HG02588 (cell line): ENCODE results near the gene RPLP2.

Experiments used
- ATAC-seq: cut with Tn5 transposase; IDR thresholded peaks from one replicate; pipeline ENCODE4 v1.9.1; 2021; ENCODE audit warnings: mild to moderate bottlenecking, moderate library complexity; ENCODE audit not compliant: unreplicated experiment

RPLP2 gene

DNA sequence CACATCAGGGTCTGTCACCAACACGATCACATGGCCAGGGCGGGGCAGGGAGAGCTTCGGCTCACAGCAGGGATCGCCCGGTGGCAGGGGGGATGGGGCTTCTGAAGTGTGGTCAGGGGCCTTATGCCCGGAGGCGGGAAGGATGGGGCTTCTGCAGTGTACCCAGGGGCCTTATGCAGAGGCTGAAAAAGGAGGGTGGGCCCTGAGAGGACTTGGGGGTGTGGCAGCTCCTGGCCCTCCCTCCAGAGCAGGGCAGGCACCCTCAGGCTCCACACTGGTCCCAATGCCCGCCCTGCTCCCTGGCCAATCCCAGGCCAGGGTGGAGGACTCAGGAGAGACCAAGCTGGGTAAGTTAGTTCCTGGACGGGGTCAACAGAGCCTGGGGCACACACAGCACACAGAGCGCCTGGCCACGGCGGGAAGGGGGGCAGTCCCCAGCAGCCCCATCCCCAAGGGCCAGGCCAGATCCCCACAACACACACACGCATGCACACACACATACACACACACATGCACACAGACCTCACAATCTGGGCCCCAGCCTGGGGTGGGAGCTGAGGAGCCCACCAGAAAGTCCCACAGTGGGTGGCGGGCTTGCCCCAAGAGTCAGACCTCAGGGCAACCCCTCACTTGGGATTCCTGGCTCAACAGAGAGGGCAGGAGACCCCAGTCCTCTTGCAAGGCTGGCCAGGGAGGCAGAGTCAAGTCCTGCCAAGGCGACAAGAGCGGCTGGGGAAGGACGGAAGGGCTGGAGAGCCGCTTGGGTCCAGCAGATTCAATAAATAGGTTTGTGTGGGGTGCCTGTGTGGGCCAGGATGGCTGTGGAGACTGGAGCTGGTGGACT, 18.8 kb upstream of the RPLP2 start:
- ATAC-seq: no peak

DNA sequence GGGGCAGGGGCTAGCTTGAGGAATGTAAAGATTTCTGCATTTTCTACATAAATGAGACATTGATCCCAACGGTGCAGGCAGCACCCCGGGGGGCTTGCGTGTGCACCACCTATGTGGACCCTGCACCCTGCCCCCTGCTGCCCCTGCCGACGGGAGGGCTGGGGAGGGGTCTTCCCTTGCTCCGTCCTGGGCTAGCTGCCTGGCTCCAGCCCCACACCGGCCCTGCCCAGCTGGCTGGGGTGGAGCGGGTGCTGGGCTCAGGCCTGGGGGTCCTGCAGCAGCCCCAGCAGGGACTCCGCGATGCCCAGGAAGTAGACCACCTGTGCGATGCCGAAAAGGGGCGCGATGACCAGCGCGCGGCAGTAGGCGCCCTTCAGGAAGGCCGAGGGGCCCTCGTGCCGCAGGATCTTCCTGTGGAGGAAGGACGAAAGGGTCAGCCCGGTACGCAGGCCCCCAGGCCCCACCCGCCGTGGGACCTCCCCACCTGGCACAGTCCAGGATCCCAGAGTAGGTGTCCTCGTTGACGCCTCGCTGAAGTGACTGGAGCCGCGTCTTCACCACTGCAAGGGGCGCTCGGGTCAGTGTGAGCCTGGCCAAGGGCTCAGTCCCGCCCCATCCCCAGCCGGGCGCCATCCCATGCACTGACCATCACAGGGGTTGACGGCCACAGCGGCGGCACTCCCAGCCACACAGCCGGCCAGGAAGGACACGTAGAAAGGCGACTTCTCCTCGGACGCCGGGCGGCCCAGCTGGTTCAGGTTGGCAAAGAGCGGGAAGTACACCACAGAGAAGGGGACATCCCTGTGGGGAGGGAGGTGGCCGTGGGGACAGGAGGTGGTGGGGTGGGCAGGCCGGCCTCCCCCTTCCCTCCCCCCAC, 17.9 kb upstream of the RPLP2 start:
- no peak for ATAC-seq

DNA sequence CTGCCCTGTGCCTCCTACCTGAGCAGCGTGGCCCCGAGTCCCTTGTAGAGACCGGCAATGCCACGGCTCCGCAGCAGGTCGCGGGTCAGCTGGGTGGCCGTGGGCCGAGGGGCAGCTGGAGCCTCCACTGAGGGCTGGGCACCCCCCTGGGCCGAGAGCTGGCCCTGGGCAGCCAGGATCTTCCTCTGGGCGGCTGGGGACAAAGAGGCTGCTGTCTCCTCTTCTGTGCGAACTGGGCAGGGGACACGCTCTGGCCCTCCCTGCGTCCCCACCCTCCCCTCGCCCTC, 17.3 kb upstream of the RPLP2 start:
- ATAC-seq: no peak

DNA sequence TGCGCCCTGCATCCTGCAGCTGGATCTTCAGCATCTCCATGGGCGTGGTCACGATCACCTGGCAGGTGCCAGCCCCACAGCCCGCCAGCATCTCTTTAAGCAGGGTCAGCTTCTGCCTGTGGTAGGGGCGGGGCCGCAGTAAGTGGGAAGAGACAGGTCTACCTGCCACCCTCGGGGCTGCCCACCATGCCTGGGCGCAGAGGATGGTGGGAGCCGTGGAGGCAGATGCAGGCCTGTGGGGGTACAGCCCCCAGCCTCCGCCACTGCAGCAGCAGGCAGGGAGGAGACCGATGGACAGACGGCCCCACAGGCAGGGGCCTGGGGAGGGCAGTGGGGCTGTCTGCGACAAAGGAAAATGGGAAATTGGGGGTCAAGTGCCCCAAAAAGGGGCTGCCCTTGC, 16.9 kb upstream of the RPLP2 start:
- no peak for ATAC-seq

DNA sequence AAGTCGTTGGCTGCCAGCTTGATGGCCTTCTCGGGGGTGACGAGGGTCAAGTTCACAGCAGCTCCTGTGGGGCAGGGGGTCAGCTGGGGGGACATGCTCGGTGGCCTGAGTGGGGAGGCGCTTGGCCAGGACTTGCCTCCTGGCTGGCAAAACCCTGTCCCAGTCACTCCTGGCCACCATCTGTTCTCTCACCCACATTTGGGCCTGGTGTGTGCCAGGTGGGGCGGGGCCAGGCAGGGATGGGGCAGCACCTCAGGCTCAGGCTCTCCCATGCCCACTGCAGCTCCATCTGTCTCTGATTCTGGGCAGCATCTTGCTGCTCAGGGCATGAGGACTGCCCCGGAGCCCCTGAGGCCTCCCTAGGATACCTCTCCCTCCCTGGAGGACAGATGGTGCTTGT, 16.2 kb upstream of the RPLP2 start:
- ATAC-seq: no peak

DNA sequence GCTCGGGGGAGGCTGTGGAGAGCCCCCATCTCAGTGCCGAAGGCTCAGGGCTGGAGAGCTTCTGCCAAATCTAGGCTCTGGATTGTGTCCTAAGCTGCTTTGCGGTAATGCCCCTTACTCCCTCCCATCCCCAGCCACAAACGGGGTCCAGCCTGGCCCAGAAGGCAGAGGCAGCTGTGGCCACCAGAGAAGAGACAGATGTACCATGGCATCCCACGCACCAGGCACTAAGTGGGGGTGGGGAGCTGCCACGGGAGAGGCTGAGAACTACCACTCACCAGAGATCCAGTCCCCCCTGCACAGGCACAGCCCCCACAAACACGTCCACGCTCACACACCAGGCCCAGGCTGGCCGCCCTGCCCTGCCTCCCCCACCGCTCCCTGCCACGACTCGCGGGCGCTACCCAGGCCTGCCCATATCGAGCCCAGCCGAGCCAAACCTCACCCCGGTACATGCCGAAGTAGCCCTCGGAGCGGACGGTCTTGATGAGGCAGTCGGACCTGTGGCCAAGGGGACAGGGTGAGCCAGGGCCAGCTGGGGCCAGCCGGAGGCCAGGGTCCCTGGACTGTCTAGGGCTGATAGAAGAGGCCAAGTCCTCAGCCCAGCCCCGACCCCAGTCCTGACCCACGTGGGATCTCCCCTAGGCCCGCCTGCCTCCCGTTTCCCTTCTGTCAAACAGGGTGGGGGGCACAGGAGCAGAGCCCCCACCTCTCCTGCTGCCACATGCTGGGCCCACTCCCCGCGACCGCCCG, 15.6 kb upstream of the RPLP2 start:
- ATAC-seq: no peak

DNA sequence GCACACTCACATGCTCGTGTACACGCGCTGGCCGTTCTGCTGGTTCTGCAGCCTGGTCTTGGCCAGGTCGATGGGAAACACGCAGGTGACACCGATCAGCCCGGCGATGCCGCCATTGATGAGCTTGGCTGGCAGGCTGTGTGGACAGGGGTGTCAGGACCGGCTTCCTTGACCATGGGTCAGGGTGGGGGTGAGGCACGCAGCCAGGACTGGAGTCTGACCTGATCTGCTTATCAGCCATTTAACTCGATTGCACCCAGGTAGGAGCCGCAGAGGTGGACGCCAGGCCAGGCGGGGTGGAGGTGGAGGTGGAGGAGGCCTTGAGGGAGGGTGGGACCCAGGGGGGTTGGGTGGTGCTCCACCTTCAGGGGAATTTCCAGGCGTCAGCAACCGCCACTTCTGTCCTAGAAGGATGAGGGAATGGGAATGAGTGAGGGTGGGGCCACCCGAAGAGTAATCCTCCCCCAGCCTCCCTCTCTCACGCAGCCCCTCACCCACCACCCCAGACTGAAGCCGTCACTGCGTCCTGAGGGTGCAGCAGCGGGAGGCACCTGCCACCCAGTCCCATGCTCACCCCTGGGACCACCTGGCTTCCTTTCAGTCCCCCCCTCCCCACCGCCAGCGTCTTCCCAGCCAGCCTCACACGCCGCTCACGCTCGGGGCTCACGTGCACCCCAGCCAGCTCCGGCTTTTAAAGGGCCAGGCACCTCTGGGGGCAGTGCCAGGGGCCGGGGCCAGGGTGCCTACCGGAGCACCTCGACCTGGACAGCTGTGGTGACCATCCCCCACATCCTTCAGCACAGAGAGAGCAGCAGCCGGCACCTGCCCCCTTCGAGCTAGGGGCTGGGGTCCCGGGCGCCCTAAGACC, 14.8 kb upstream of the RPLP2 start:
- ATAC-seq: no peak

DNA sequence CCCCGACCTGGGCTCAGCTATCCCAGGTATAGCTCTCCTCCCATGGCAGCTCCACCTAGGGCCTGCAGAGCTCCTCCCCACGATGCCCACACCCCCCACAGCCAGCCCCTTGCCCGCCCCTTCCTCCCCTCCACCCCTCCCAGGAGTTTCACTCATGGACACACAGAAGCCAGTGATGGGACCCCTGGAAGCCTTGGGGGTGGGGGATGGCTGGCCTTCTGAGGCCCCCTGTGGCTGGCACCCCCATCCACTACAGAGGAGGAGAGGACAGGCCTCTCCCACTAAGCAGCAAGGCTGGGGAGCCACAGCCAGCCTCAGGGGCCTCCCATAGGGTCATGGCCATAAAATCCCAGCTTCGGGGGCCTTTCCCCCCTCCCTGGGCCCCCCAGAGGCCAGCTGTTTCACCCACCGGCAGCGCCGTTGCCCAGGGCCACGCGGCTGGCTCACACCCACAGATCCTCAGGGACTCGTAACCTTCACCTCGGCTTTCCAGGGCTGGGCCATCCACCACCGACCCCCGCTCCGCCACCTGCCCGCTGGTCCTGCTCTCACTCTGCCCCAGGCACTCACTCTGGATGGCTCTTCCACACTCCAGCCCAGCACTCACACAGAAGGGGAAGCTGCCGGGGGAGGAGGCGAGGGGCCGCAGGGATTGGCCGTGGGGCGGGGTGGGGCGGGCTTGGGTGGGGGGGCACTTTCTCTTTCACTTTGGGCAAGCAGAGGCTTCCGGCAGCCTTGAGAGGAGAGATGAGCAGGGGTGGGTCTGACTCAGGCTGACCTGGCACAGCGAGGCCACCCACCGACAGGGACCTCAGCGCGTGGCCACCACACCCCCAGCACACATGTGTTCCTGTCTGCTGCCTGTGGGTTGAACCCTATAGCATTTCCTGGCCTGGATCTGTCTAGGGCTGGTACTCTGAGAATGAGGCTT, 13.9 kb upstream of the RPLP2 start:
- no peak for ATAC-seq

DNA sequence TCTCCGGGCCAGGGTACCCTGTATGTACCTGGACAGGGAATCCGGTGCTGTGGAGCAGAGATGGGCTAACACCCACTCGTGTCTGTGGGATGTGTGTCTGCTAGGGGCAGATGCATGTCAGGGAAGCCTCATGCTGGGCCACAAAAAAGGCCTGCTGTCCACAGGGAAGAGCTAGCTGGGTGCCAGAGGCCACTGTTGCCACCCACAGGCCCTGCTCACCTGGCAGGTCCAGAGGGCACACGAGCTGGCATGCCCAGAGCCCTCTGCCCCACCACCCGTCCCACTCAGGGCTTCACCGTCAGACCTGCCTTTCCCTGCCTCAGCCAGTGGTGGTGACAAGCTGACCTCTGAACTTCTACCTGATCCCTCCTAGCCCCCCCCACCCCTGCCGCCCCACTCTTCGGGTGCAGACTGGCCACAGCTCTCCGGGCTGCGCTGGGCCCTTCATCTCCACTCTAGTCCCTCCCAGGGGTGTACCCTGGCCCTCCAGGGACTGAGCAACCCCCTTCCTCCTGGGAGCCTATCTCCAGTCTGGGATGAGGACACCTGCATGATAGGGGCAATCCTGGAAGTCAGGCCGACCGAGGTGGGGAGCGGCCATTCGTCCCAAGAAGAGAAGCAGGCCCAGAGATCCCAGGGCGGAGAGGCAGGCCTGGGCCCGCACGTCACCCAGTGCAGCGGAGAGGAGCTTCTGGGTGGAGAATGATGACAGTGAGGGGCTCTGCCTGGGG, 13.0 kb upstream of the RPLP2 start:
- no peak for ATAC-seq

DNA sequence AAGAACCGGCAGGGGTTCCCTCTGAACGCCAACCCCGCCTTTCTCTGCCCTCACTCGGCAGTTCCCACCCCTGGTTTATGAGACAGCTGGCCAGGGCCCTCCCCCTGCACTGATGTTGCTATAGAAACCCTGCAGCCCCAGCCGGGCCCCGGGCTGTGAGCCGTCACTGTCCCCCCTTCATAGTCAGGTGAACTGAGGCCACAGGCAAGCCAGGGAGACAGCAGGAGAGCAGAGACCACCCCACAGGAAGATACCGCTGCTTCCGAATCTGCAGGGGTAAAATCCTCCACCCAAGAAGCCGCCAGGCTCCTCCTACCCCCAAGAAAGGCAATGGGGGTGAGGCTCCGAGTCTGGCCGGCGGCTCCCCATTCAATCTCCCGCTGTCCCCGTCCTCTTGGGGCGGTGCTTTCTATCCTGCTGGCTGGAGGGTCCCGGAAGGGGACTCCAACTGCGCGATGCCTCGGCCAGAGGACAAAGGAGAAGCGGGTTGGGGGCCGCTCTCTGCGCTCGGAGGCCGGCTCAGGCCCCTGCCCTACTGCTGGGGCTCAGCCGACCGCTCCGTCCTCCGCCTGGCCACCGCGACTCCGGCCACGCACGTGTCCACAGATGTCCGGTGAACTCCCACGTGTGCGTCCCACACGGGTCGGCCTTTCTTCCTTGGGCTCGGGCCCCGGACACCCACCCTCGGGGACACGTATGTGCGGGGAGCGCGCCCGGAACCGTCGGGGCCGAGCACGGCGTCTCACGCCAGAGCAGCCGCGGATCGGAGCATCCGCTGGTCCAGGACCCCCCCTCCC, 12.3 kb upstream of the RPLP2 start:
- ATAC-seq: peak; percentile 37

DNA sequence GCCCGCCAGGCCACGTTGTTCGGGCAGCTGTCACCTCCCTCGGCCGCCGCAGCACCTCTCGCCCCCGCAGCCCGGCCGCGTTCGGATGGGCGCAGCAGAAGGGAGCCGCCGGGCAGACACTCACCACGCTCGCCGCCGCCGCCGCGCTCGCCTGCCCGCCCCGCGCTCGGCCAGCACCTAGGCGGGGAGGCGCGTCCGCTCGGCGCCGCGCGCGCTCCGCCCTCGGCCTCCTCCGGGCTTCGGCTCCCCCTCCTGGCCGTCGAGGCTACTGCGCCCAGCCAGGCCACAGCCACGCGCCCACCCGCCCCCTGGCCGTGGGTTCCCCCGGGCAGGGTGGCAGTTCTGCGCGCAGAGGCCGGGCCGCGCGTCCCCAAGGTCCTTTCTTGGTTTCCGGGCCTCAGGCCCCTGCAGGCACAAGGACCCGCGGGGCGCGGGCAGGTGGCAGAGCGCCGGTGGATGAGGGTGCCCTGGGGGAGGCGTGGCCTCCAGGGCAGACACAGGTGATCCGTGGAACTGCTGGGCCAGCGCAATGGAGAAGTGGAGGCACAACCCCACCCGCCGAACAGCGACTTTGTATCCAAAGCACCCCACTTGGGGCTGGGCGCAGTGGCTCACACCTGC, 11.6 kb upstream of the RPLP2 start, which contains the start of gene SLC25A22:
Gene SLC25A22 (minus strand): TSS at position 189 of the 621 bp plus-strand sequence. CDS start 3,275 bp downstream, outside the sequence.
- peak; percentile 59 for ATAC-seq

DNA sequence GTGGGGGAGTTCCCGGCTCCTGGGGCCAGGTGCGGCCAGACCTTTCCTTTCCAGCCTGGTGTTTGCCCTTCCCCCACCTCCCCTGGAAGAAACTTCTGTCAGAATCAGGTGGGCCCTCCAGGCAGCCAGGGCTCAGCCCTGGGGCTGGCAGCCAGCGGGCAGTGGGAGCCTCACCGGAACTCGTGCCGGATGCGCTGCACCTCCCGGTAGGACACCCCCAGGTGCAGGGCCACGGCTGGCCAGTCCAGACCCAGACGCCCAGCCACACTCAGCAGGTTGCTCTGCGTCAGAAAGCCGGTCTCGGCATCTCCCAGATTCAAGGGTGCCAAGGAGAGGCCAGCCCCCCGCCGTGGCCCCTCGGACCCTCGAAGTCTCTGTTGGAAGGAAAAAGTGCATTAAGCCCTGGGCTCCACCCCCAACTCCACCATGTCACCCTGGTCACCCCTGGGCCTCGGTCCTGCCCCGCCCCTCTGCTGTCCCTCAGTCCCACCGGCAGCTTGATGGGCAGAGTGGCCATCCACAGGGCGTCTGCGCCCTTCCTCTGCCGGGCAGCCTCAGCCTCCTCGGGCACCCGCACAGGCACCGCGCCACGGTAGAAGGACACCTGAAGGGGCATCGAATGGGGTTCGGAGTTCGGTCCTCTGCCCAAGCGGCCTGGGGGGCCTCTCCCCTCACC, 10.0 kb upstream of the RPLP2 start:
- ATAC-seq: no peak

DNA sequence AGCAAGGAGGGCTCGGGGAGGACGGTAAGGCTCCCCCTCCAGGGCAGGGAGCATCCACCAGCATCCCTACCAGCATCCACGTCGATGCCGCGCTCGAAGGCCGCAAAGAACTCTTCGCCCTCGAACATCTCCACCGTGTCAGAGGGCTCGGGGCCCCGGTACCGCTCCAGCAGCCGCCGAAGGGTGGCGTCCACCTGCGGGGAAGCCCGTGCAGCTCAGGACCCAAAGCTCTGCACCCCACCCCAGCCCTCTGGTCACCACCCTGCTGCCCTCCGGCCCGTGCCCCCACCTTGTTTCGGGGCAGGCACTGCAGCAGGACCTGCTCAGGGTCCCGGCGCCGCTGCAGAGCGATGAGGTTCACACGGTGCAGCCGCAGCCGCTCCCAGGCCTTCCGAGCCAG, 9.3 kb upstream of the RPLP2 start:
- ATAC-seq: no peak

DNA sequence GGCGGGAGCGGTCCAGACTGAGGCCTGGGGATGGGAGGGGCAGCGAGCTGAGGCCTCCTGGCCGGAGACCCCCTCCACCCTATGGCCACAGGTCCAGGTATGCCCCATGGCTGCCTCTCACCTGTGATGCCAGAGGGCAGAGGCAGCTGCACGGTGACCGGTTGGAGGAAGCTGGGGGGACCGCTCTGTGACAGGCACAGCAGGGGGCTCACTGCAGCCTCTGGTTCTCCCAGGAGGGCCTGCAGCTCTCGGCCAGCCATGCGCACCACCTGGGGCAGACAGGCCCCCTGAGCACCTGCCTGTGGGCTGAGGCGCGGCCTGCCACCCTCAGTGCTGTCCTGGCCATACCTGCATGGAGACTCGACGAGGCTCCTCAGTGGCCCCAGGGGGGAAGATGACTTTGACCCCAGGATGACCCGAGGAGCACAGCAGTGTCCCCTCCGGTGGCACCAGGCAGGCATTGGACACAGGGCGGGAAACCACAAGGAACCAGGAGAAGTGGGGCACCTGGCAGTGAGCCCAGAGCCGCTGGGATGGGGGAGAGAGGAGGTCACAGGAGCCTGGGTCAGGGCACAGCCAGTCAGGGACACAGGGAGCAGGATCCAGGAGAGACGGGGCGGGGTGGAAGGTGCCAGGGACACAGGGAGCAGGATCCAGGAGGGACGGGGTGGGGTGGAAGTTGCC, 8.5 kb upstream of the RPLP2 start:
- ATAC-seq: no peak

DNA sequence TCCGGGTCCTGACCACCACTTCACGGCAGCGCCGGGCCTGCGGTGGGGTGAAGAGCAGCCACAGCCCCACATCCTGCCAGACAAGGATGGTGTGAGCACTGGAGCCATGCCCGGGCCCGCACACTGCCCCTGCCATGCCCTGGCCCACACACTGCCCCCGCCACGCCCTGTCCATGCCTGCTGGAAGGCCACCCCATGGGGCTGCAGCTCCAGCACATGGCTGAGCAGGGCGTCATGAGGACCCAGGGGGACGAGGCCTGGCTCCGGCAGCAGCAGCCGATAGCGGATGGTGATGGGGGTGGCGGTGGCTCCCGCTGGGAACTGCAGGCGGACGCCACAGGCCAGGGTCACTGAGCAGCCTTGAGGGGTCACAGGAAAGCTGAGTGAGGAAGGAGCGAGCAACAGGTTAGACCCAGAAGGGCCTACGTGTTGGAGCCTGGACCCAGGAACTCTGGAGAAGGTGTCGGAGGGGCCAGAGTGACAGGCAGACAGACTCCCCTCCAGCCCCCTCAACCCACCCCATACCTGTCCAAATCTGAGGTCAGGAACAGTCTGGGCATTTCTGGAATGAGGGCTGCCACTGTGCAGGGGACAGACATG, 7.6 kb upstream of the RPLP2 start:
- ATAC-seq: no peak
